K562 (cell line): ENCODE measurements around the gene BCL2L13. TPM values are rescaled to one million over a fixed set of nuclear protein-coding genes. Genes with fewer than 3 reads are reported as not detected.

Experiments used
- ADNP ChIP-seq: fragments of 200-800 bp; sonication (Bioruptor generic); IDR thresholded peaks from 2 replicates; pipeline ENCODE4 v1.6.1; 2016; ENCODE audit warnings: missing genetic modification characterization, missing compliant biosample characterization
- BACH1 ChIP-seq: fragments of 200-800 bp; sonication (Bioruptor generic); IDR thresholded peaks from 2 replicates; pipeline ENCODE4 v1.6.1; 2016; ENCODE audit warnings: missing genetic modification characterization, missing compliant biosample characterization
- DIDO1 ChIP-seq: fragments of 450-650 bp; IDR thresholded peaks from 2 replicates; pipeline ENCODE4 v1.6.1; 2016; ENCODE audit warnings: low read depth, missing biosample characterization, missing genetic modification characterization
- HDAC2 ChIP-seq: fragments of 450-650 bp; IDR thresholded peaks from 2 replicates; pipeline ENCODE4 v1.6.1; 2016; ENCODE audit warnings: mild to moderate bottlenecking
- RBM39 ChIP-seq: fragments of 200-400 bp; formaldehyde crosslinking; optimal IDR thresholded peaks from 2 replicates; pipeline ENCODE3; 2018; ENCODE audit warnings: low read depth, low read length
- SMC3 ChIP-seq: conservative IDR thresholded peaks from 2 replicates; pipeline ENCODE4 v1.6.1; 2011; ENCODE audit warnings: low read depth, low read length, improper control_type of control experiment; ENCODE audit not compliant: insufficient read depth
- SRSF9 ChIP-seq: fragments of 200-400 bp; formaldehyde crosslinking; IDR thresholded peaks from 2 replicates; pipeline ENCODE4 v1.6.1; 2017; ENCODE audit warnings: low read depth, low read length, borderline replicate concordance
- TRIM24 ChIP-seq, 2 experiments: fragments of 450-650 bp; IDR thresholded peaks; 2 replicates each; pipeline ENCODE4 v1.6.1; 2016
- ZBTB11 ChIP-seq, 3 experiments: fragments of 200-800 bp in 1 of 3; fragments of 250-450 bp in 1 of 3; fragments of 450-650 bp in 1 of 3; sonication (Bioruptor Pico) in 1 of 3; sonication (Bioruptor generic) in 1 of 3; formaldehyde crosslinking in 1 of 3; IDR thresholded peaks; 2 replicates each; pipeline versions ENCODE4 v1.6.1 to v1.8.0; 2016 to 2022; ENCODE audit warnings: mild to moderate bottlenecking in 2 of 3, missing genetic modification characterization in 2 of 3, missing compliant biosample characterization in 1 of 3, moderate library complexity in 1 of 3
- ZNF146 ChIP-seq: IDR thresholded peaks from one replicate; pipeline ENCODE4 v1.6.1; 2018; ENCODE audit warnings: missing compliant biosample characterization; ENCODE audit not compliant: unreplicated experiment
- ZNF274 ChIP-seq: IDR thresholded peaks from 2 replicates; pipeline ENCODE4 v1.6.1; 2011; ENCODE audit warnings: low read depth, mild to moderate bottlenecking, low read length, moderate library complexity, borderline replicate concordance
- polyA plus RNA-seq, 8 experiments: library from polyadenylated mRNA; depleted of rRNA in 4 of 8; stranded (reverse) in 5 of 8; unstranded in 3 of 8; fragments of >200 nt; fragmentation: Nextera tagmentation in 2 of 8; fragmentation: Illumina TruSeq in 1 of 8; extraction: Ambion mirVana in 2 of 8; extraction: Trizol in 1 of 8; gene quantifications; 2 replicates each; pipeline versions ENCODE4 v1.2.1 to v1.2.3, GENCODE V29; 2011 to 2014; ENCODE audit warnings: inconsistent platforms in 1 of 8, missing spikeins in 1 of 8
- total RNA-seq, 7 experiments: library from RNA; depleted of rRNA in 6 of 7; stranded (reverse); fragments of >200 nt in 6 of 7; fragmentation: Illumina TruSeq in 2 of 7; extraction: Trizol in 2 of 7; gene quantifications; 2 replicates each; pipeline versions ENCODE4 v1.2.1 to v1.2.3, GENCODE V29; 2011 to 2021; ENCODE audit warnings: low replicate concordance in 1 of 7
- TF ChIP-seq, protein P1 (sequence below): IDR thresholded peaks from 2 replicates; pipeline ENCODE4 v1.6.1; 2014; ENCODE audit warnings: antibody characterized with exemption

Gene BCL2L13
- total and polyA plus RNA-seq, 9 of the 15 experiments (the other 6 are each of a cell fraction or from before 2014, with no cell fraction given): 41.5 to 63.4 (median 56.5) TPM

DNA sequence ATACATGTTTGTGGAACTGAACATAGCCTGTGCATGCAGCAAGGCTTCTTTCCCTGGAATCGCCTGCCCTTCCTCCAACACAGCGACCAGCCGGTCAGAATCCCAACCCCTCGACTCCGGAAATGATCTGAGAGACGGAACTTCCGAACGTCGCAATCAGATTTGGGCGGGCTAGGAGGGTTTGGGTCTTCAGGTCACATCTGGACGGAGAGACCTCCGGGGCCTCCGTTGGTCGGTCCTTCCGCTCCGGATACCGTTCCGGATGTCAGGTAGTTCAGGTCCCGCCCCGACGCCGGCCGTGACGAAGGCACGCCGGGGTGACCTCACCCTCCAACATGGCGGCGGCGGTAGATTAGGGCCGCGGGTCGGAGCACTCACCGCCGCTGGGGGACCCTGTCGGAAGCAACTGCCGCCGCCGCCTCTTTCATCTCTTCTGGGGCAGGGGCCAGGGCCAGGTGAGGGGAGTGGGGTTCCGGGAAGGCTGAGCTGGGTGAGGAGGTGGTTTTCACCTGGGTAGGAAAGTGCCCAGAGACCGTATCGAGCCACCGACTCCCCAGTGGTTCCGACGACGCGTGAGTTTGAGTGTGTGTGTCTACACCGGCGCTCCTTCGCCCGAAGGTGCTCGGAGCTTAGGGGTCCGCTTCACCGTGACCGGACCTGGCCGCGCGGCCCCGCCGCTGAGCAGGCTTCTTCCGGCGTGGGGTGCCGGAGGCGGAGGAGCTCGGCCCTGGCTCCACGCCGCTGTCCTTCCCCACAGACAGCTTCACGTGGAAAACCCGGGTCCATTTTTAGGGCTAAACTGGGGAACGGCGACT, at the start of gene BCL2L13 (continued):
- TF ChIP-seq ZBTB11 (CRISPR knock-in tag; IDR thresholded peaks at IDR 0.05) (peak in 2 of 3 experiments; percentile 69 to 94; a peak in 4 of 6 replicates), HDAC2 (no peak; the same call in 1 of the 2 replicates), ZNF274 (no peak), RBM39 (peak; percentile 21), SMC3 (0 out of 2 replicates have a peak, but pooled peaks have one; percentile 1), ZNF146 (CRISPR knock-in tag) (no peak), TRIM24 (IDR thresholded peaks at IDR 0.05) (peak in 1 of 2 experiments; percentile 67; a peak in 1 of 4 replicates), SRSF9 (no peak), DIDO1 (tag) (no peak), ADNP (tag) (no peak), BACH1 (no peak)
- TF ChIP-seq, protein P1, sequence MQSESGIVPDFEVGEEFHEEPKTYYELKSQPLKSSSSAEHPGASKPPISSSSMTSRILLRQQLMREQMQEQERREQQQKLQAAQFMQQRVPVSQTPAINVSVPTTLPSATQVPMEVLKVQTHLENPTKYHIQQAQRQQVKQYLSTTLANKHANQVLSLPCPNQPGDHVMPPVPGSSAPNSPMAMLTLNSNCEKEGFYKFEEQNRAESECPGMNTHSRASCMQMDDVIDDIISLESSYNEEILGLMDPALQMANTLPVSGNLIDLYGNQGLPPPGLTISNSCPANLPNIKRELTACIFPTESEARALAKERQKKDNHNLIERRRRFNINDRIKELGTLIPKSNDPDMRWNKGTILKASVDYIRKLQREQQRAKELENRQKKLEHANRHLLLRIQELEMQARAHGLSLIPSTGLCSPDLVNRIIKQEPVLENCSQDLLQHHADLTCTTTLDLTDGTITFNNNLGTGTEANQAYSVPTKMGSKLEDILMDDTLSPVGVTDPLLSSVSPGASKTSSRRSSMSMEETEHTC: no peak
